Lower leg skin (tissue), 4 donors: Measurements from ENCODE around the gene CD36. TPM values are rescaled to one million over a fixed set of nuclear protein-coding genes. Genes with fewer than 3 reads are reported as not detected.

Experiments used
- DNase-seq, 2 donors: peaks; one replicate each; pipeline ENCODE4 v3.0.0-alpha.2; 2019; ENCODE audit warnings: low spot score in 2 of 2
- H3K4me3 ChIP-seq: fragments of 200-600 bp; sonication (generic); 2 replicates; pipeline ENCODE4 v1.5.1; 2017; ENCODE audit warnings: mild to moderate bottlenecking, low read depth; ENCODE audit not compliant: poor library complexity, severe bottlenecking
- POLR2A ChIP-seq, 2 donors: fragments of 450-650 bp; IDR thresholded peaks; one replicate each; pipeline ENCODE4 v1.6.1; 2016 to 2017; ENCODE audit warnings: antibody characterized with exemption in 2 of 2, mild to moderate bottlenecking in 1 of 2, moderate library complexity in 1 of 2
- WGBS, 2 donors: methylation state at CpG; one replicate each; pipeline ENCODE4 v1.1.5; 2018; 5-methylcytosine and 5-hydroxymethylcytosine counted together
- intact Hi-C: fragments of 100-400 bp; cut with DNase I; formaldehyde crosslinking; loops from one replicate; pipeline ENCODE4 v1.15.0; 2023; ENCODE audit warnings: low total_unique reads
- total RNA-seq, 4 donors: library from RNA; depleted of rRNA; stranded (reverse); fragments of >200 nt; gene quantifications; one replicate each; pipeline ENCODE4 v1.1.0, GENCODE V29; 2016
- TF ChIP-seq, protein P1 (sequence below), 3 donors: fragments of 450-650 bp; IDR thresholded peaks; one replicate each; pipeline ENCODE4 v1.5.1; 2016; ENCODE audit warnings: antibody characterized with exemption in 3 of 3, mild to moderate bottlenecking in 3 of 3, moderate library complexity in 2 of 3

The CD36 gene
- total RNA-seq, 4 donors from 2014 or later, result 31.3 to 140 (median 78.2) TPM

DNA sequence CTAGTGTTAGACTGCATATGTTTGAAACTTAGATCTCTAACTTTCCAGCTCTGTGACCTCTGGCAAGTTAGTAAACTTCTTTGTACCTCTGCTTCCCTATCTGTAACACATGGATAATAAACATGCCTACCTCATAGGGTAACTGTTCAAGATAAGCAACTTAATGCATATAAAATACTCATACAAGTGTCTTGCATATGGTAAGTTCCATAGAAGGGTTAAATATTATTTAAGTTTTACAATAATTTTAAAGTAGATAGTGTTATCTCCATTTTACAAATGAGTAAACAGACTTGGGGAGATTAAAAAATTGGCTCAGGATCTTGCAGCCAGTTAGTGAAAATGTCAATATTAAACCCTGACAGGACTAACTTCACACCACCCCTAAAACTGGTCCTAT is 30.1 kb upstream of the CD36 start:
- intact Hi-C loops, result no loop called here
- DNase-seq, result no peak
- H3K4me3 ChIP-seq, result no peak overlapping the region
- TF ChIP-seq POLR2A (IDR thresholded peaks at IDR 0.05), result no peak
- TF ChIP-seq, protein P1, sequence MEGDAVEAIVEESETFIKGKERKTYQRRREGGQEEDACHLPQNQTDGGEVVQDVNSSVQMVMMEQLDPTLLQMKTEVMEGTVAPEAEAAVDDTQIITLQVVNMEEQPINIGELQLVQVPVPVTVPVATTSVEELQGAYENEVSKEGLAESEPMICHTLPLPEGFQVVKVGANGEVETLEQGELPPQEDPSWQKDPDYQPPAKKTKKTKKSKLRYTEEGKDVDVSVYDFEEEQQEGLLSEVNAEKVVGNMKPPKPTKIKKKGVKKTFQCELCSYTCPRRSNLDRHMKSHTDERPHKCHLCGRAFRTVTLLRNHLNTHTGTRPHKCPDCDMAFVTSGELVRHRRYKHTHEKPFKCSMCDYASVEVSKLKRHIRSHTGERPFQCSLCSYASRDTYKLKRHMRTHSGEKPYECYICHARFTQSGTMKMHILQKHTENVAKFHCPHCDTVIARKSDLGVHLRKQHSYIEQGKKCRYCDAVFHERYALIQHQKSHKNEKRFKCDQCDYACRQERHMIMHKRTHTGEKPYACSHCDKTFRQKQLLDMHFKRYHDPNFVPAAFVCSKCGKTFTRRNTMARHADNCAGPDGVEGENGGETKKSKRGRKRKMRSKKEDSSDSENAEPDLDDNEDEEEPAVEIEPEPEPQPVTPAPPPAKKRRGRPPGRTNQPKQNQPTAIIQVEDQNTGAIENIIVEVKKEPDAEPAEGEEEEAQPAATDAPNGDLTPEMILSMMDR (IDR thresholded peaks at IDR 0.05), result no peak

DNA sequence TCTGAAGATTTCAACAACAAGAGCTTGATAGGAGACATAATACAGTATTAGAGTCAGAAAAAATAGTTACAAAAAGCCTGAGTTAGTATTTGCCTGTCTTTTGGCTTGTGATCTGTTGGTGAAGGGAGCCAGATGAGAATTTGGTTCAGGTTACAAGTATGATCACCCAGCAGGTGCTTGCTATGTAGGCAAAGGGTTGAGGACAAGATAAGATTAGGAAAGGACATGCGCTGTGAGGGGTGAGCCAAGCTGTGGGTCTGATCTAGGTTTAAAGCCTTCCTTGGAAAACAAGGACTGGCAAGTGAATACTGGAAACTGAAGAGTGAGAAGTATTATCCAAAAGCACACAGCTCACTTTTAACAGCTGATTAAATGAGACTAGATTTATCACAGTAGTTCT is 28.7 kb upstream of the CD36 start:
- intact Hi-C loops, result no loop called here
- DNase-seq, result no peak
- WGBS, 2 donors, result 97 to 100% methylated on average over 1 of the region's 1 CpG
- TF ChIP-seq, protein P1 (IDR thresholded peaks at IDR 0.05), result no peak
- no peak for TF ChIP-seq POLR2A (IDR thresholded peaks at IDR 0.05)
- no peak overlapping the region for H3K4me3 ChIP-seq

DNA sequence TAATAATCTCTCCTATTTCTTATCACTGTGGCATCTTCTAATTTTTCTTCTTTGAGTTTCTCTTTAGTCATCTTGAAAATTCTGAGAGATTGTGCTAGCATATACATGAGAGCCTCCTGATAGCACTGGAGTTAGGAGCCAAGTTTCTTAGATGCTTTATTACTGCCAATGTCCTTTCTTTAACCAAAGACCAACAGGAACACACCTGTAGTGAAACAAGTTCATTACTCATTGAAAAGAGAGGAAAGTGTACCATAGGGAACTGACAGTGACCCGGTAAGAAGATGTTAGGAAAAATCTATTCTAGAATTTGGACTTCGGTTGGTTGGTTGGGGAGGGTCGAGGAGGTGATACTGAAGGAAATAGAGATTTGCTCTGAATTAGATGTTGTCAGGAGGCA is 27.1 kb upstream of the CD36 start:
- TF ChIP-seq, protein P1 (IDR thresholded peaks at IDR 0.05), result no peak
- no peak for TF ChIP-seq POLR2A (IDR thresholded peaks at IDR 0.05)
- 92 to 96% methylated on average over 3 of the region's 3 CpGs for WGBS, 2 donors
- intact Hi-C loops, result no loop called here
- no peak for DNase-seq
- no peak overlapping the region for H3K4me3 ChIP-seq

DNA sequence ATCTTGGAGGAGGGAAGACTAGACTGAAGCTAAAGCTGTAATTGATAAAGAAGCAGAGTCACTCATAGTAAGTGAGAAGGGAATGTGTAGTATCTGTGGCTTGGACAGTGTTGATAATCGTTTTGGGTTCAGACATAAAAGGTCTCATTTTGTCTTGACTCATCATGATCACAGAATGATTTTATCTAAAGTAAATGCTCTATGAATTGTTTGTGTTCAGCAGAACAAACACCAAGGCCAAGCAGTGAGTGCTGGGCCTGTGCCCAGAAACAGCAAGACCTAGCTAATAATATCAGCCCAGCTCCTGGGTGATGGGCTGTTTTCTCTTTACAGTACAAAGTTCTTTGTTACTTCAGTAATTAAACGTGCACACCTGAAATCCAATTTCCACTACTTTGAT is 26.7 kb upstream of the CD36 start:
- WGBS, 2 donors, result 18 to 28% methylated on average over 2 of the region's 2 CpGs
- TF ChIP-seq, protein P1 (IDR thresholded peaks at IDR 0.05), result no peak
- TF ChIP-seq POLR2A (IDR thresholded peaks at IDR 0.05), result no peak
- no peak for DNase-seq
- no peak overlapping the region for H3K4me3 ChIP-seq
- intact Hi-C loops, result no loop called here

DNA sequence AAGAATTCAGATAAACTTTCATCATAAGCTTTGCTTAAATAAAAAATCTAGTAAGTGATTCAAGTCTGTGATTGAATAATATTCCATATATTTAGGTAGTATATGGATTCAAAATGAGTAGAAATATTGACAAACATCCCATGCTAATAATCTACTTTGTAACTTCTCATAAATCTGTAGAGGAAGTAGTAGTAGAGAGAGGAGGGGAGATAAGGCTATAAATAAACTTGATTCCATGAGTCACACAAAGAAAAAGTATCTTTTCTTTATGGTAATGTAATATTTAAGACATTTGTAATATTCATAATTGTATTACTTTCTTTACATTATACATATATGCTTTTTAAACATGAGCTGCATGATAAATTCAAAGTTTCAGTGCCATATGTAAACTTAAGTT is 25.6 kb upstream of the CD36 start:
- TF ChIP-seq, protein P1 (IDR thresholded peaks at IDR 0.05), result no peak
- TF ChIP-seq POLR2A (IDR thresholded peaks at IDR 0.05), result no peak
- no peak overlapping the region for H3K4me3 ChIP-seq
- DNase-seq, result no peak
- intact Hi-C loops, result no loop called here

DNA sequence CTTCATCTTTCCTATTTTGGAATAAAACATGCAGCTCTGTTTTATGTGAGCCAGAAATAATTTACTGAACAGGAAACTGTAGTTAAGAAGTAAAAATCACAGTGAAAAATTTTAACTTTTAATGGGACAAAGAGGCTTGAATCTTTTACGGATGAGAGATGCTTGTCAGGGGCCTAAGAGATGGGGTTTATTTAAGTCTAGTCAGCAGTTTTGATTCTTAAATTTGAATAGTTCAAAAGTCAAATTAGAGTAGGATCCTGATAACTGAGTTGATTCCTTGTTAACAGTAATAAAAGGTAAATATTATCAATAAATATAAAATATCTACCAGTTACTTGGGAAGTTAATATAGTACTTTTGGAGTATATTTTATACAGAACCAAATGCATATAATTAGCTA is 24.9 kb upstream of the CD36 start:
- TF ChIP-seq, protein P1 (IDR thresholded peaks at IDR 0.05), result no peak
- TF ChIP-seq POLR2A (IDR thresholded peaks at IDR 0.05), result no peak
- 85 to 97% methylated on average over 1 of the region's 1 CpG for WGBS, 2 donors
- intact Hi-C loops, result no loop called here
- no peak overlapping the region for H3K4me3 ChIP-seq
- no peak for DNase-seq
